WTC11 (cell line): ENCODE data around the gene PIP4K2A.

Experiments used
- ELF4 ChIP-seq: sonication (generic); formaldehyde crosslinking; IDR thresholded peaks from 2 replicates; pipeline ENCODE4 v1.8.1; 2022; ENCODE audit warnings: low read depth, mild to moderate bottlenecking, moderate library complexity, missing genetic modification reagents
- JUN ChIP-seq: sonication (generic); formaldehyde crosslinking; IDR thresholded peaks from 2 replicates; pipeline ENCODE4 v1.8.0; 2023; ENCODE audit warnings: mild to moderate bottlenecking, missing genetic modification reagents
- NFYB ChIP-seq: sonication (generic); formaldehyde crosslinking; conservative IDR thresholded peaks from 2 replicates; pipeline ENCODE4 v1.8.0; 2022; ENCODE audit warnings: low read depth, missing genetic modification reagents
- RELA ChIP-seq: sonication (generic); formaldehyde crosslinking; IDR thresholded peaks from 2 replicates; pipeline ENCODE4 v1.8.1; 2022; ENCODE audit warnings: missing genetic modification reagents, mild to moderate bottlenecking, borderline replicate concordance
- RORB ChIP-seq: fragments of 250-450 bp; sonication (Bioruptor Pico); IDR thresholded peaks from 2 replicates; pipeline ENCODE4 v1.9.0; 2021; ENCODE audit warnings: mild to moderate bottlenecking
- TCF7 ChIP-seq: sonication (generic); formaldehyde crosslinking; IDR thresholded peaks from 2 replicates; pipeline ENCODE4 v1.8.0; 2022; ENCODE audit warnings: mild to moderate bottlenecking, low read depth, missing genetic modification reagents, moderate library complexity
- TEAD1 ChIP-seq: sonication (generic); formaldehyde crosslinking; IDR thresholded peaks from 2 replicates; pipeline ENCODE4 v1.8.0; 2022; ENCODE audit warnings: mild to moderate bottlenecking, missing genetic modification reagents
- ZNF263 ChIP-seq: sonication (generic); formaldehyde crosslinking; IDR thresholded peaks from 2 replicates; pipeline ENCODE4 v1.8.1; 2022; ENCODE audit warnings: low read depth, mild to moderate bottlenecking, moderate library complexity, missing genetic modification reagents
- TF ChIP-seq, protein P1 (sequence below): sonication (generic); formaldehyde crosslinking; IDR thresholded peaks from 2 replicates; pipeline ENCODE4 v1.8.1; 2023; ENCODE audit warnings: mild to moderate bottlenecking, missing genetic modification reagents
- TF ChIP-seq, protein P2 (sequence below): fragments of 250-450 bp; sonication (Bioruptor Pico); IDR thresholded peaks from 2 replicates; pipeline ENCODE4 v1.9.0; 2021; ENCODE audit warnings: mild to moderate bottlenecking
- TF ChIP-seq, protein P3 (sequence below): fragments of 200-600 bp; IDR thresholded peaks from 2 replicates; pipeline ENCODE4 v1.8.0; 2022; ENCODE audit warnings: antibody characterized with exemption
- TF ChIP-seq, protein P4 (sequence below): sonication (generic); formaldehyde crosslinking; IDR thresholded peaks from 2 replicates; pipeline ENCODE4 v1.8.0; 2022; ENCODE audit warnings: mild to moderate bottlenecking, missing genetic modification reagents

DNA sequence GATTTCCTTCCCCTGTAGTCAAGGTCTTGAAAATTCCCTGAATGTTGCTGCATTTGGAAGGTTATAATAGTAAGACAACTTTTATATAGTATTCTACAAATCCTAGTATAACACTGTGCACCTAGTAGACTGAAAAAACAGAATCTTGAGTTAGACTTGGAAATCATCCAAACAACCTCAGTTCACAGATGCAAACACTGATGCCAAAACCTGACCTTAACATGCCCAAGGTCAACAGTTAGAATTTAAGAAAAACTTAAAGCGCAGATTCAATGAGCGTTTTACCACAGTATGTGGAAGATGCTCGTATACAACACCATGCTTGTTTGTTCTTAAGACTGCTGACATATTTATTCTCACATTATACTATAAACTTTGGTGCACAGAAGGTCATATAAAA, 3.0 kb downstream of the PIP4K2A start:
- TF ChIP-seq, protein P1, sequence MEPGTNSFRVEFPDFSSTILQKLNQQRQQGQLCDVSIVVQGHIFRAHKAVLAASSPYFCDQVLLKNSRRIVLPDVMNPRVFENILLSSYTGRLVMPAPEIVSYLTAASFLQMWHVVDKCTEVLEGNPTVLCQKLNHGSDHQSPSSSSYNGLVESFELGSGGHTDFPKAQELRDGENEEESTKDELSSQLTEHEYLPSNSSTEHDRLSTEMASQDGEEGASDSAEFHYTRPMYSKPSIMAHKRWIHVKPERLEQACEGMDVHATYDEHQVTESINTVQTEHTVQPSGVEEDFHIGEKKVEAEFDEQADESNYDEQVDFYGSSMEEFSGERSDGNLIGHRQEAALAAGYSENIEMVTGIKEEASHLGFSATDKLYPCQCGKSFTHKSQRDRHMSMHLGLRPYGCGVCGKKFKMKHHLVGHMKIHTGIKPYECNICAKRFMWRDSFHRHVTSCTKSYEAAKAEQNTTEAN, result no peak
- TF ChIP-seq, protein P2, sequence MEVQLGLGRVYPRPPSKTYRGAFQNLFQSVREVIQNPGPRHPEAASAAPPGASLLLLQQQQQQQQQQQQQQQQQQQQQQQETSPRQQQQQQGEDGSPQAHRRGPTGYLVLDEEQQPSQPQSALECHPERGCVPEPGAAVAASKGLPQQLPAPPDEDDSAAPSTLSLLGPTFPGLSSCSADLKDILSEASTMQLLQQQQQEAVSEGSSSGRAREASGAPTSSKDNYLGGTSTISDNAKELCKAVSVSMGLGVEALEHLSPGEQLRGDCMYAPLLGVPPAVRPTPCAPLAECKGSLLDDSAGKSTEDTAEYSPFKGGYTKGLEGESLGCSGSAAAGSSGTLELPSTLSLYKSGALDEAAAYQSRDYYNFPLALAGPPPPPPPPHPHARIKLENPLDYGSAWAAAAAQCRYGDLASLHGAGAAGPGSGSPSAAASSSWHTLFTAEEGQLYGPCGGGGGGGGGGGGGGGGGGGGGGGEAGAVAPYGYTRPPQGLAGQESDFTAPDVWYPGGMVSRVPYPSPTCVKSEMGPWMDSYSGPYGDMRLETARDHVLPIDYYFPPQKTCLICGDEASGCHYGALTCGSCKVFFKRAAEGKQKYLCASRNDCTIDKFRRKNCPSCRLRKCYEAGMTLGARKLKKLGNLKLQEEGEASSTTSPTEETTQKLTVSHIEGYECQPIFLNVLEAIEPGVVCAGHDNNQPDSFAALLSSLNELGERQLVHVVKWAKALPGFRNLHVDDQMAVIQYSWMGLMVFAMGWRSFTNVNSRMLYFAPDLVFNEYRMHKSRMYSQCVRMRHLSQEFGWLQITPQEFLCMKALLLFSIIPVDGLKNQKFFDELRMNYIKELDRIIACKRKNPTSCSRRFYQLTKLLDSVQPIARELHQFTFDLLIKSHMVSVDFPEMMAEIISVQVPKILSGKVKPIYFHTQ (CRISPR knock-in tag), result no peak
- TF ChIP-seq, protein P3, sequence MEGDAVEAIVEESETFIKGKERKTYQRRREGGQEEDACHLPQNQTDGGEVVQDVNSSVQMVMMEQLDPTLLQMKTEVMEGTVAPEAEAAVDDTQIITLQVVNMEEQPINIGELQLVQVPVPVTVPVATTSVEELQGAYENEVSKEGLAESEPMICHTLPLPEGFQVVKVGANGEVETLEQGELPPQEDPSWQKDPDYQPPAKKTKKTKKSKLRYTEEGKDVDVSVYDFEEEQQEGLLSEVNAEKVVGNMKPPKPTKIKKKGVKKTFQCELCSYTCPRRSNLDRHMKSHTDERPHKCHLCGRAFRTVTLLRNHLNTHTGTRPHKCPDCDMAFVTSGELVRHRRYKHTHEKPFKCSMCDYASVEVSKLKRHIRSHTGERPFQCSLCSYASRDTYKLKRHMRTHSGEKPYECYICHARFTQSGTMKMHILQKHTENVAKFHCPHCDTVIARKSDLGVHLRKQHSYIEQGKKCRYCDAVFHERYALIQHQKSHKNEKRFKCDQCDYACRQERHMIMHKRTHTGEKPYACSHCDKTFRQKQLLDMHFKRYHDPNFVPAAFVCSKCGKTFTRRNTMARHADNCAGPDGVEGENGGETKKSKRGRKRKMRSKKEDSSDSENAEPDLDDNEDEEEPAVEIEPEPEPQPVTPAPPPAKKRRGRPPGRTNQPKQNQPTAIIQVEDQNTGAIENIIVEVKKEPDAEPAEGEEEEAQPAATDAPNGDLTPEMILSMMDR, result no peak
- no peak for TF ChIP-seq NFYB (CRISPR knock-in tag)
- TF ChIP-seq, protein P4, sequence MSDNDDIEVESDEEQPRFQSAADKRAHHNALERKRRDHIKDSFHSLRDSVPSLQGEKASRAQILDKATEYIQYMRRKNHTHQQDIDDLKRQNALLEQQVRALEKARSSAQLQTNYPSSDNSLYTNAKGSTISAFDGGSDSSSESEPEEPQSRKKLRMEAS (CRISPR knock-in tag), result no peak
- TF ChIP-seq TEAD1 (CRISPR knock-in tag), result no peak
- no peak for TF ChIP-seq RELA (CRISPR knock-in tag)
- TF ChIP-seq ELF4 (CRISPR knock-in tag), result no peak
- no peak for TF ChIP-seq TCF7 (CRISPR knock-in tag)
- TF ChIP-seq JUN (CRISPR knock-in tag), result no peak
- TF ChIP-seq ZNF263 (CRISPR knock-in tag), result no peak
- no peak for TF ChIP-seq RORB (CRISPR knock-in tag)
